Measurements from ENCODE around the gene PTN. TPM values are rescaled to one million over a fixed set of nuclear protein-coding genes. Genes with fewer than 3 reads are reported as not detected.

PTN gene, protein sequence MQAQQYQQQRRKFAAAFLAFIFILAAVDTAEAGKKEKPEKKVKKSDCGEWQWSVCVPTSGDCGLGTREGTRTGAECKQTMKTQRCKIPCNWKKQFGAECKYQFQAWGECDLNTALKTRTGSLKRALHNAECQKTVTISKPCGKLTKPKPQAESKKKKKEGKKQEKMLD
- 0.35 and 0.65 TPM in 2 replicates for total RNA-seq

DNA sequence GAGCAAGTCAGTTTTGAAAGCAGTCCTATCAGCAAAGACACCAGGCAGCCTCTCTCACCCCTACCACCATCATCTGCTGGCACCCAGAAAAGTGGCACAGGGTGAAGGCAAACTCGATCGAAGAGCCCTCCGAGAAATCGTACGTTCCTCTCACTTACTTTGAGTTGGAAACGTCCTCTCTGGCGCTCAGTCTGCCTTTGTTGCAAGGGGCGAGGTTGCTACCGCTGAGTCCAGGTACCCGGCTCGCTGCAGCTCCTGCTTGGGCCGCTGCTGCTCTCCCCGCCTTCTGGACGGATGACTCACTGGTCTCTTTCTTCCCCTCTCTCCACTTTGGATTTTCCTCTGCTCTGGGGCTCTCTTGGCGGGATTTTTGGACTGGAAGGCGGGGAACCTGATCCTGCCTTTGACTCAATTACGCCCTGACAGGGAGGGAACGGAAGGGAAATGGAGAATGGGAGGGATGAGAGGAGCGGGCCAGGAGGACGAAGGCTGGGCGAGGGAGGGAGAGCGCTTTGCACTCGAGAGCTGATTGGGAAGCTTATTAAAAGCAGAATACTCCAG is at the start of gene PTN:
Gene PTN (minus strand): TSS at position 453 of the 561 bp plus-strand sequence. CDS start 88,760 bp downstream, outside the sequence.

